ENCODE measurements around the gene NDUFAF7.

GRCh38 chr2:37244017-37244416, 12.6 kb downstream of the NDUFAF7 start:
- TF ChIP-seq ZNF433 (tag by site-specific recombination; IDR thresholded peaks at IDR 0.05; ENCODE audit: low read depth) (no peak), BCL11A (tag by site-specific recombination; IDR thresholded peaks at IDR 0.05; ENCODE audit: low read depth) (no peak), ZNF777 (tag by site-specific recombination; IDR thresholded peaks at IDR 0.05; ENCODE audit: borderline replicate concordance) (no peak), ZNF18 (tag by site-specific recombination; IDR thresholded peaks at IDR 0.05) (no peak), ZNF133 (tag by site-specific recombination; IDR thresholded peaks at IDR 0.05) (no peak)
- TF ChIP-seq, protein P1, sequence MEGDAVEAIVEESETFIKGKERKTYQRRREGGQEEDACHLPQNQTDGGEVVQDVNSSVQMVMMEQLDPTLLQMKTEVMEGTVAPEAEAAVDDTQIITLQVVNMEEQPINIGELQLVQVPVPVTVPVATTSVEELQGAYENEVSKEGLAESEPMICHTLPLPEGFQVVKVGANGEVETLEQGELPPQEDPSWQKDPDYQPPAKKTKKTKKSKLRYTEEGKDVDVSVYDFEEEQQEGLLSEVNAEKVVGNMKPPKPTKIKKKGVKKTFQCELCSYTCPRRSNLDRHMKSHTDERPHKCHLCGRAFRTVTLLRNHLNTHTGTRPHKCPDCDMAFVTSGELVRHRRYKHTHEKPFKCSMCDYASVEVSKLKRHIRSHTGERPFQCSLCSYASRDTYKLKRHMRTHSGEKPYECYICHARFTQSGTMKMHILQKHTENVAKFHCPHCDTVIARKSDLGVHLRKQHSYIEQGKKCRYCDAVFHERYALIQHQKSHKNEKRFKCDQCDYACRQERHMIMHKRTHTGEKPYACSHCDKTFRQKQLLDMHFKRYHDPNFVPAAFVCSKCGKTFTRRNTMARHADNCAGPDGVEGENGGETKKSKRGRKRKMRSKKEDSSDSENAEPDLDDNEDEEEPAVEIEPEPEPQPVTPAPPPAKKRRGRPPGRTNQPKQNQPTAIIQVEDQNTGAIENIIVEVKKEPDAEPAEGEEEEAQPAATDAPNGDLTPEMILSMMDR (tag by site-specific recombination; IDR thresholded peaks at IDR 0.05) = no peak

All from HEK293 (cell line).